HL-60 (cell line): ENCODE measurements around the gene SUPT5H.

Experiments used
- DNase-seq, 2 experiments: peaks; one replicate each; pipeline ENCODE4 v3.0.0-alpha.2; 2010 to 2020; ENCODE audit warnings: low read depth in 1 of 2, low spot score in 1 of 2
- H3K27ac ChIP-seq: fragments of 250-450 bp; sonication (Bioruptor Pico); replicated peaks from 2 replicates; pipeline ENCODE4 v1.5.1; 2020; ENCODE audit warnings: mild to moderate bottlenecking, moderate library complexity
- H3K27me3 ChIP-seq: fragments of 250-450 bp; sonication (Bioruptor Pico); 2 replicates; pipeline ENCODE4 v1.5.1; 2021; ENCODE audit warnings: mild to moderate bottlenecking, moderate library complexity; ENCODE audit not compliant: insufficient read depth, poor library complexity, severe bottlenecking
- H3K4me3 ChIP-seq: replicated peaks from 2 replicates; pipeline ENCODE4 v1.5.1; 2011; ENCODE audit warnings: mild to moderate bottlenecking, control low read depth, low read length; ENCODE audit not compliant: insufficient read depth
- GABPA ChIP-seq: IDR thresholded peaks from 2 replicates; pipeline ENCODE4 v1.6.1; 2012; ENCODE audit warnings: low read depth
- POLR2AphosphoS5 ChIP-seq: IDR thresholded peaks from 2 replicates; pipeline ENCODE4 v1.6.1; 2012; ENCODE audit warnings: low read depth
- REST ChIP-seq: IDR thresholded peaks from 2 replicates; pipeline ENCODE4 v1.6.1; 2012; ENCODE audit warnings: low read depth; ENCODE audit not compliant: insufficient replicate concordance
- SPI1 ChIP-seq: IDR thresholded peaks from 2 replicates; pipeline ENCODE4 v1.6.1; 2012; ENCODE audit warnings: low read depth, mild to moderate bottlenecking, borderline replicate concordance
- TF ChIP-seq, protein P1 (sequence below): IDR thresholded peaks from one replicate; pipeline ENCODE4 v1.5.1; 2011; ENCODE audit warnings: low read length, control low read depth, inconsistent platforms; ENCODE audit not compliant: insufficient read depth

The SUPT5H gene

GRCh38 chr19:39498798-39499642 lies 53.6 kb downstream of the SUPT5H start, which contains the start of gene DLL3:
TSS of gene DLL3 (plus strand) at chr19:39498947. CDS start at chr19:39498975, 28 bp downstream.
- DNase-seq, result no peak
- no peak within 1 kb of the TSS for H3K27ac ChIP-seq
- no peak for TF ChIP-seq REST
- no peak for TF ChIP-seq POLR2AphosphoS5
- no peak for TF ChIP-seq GABPA
- no peak for TF ChIP-seq SPI1
- TF ChIP-seq, protein P1, sequence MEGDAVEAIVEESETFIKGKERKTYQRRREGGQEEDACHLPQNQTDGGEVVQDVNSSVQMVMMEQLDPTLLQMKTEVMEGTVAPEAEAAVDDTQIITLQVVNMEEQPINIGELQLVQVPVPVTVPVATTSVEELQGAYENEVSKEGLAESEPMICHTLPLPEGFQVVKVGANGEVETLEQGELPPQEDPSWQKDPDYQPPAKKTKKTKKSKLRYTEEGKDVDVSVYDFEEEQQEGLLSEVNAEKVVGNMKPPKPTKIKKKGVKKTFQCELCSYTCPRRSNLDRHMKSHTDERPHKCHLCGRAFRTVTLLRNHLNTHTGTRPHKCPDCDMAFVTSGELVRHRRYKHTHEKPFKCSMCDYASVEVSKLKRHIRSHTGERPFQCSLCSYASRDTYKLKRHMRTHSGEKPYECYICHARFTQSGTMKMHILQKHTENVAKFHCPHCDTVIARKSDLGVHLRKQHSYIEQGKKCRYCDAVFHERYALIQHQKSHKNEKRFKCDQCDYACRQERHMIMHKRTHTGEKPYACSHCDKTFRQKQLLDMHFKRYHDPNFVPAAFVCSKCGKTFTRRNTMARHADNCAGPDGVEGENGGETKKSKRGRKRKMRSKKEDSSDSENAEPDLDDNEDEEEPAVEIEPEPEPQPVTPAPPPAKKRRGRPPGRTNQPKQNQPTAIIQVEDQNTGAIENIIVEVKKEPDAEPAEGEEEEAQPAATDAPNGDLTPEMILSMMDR, result no peak
- H3K4me3 ChIP-seq, result no peak within 1 kb of the TSS
- H3K27me3 ChIP-seq, result peaks cover 32% of the 10 kb centered on the region

DNA sequence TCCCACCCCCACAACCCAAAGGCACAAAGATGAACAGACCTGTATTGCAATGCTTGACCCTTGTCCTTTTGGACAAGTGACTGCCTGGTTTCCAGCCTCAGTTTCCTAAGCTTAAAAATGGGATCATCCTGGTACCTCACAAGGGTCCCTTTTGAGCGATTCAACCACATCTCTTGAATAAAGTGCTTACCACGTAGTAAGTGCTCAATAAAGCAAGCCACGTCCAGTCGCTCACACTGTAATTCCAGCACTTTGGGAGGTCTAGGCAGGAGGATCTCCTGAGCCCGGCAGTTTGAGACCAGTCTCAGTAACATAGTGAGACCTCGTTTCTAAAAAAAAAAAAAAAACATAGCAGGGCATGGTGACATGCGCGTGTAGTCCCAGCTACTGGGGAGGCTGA lies 54.5 kb downstream of the SUPT5H start:
- peaks cover 32% of the 10 kb centered on the region for H3K27me3 ChIP-seq
- H3K4me3 ChIP-seq, result no peak overlapping the region
- DNase-seq, result no peak
- TF ChIP-seq GABPA (no peak), SPI1 (no peak), REST (no peak), POLR2AphosphoS5 (no peak)
- TF ChIP-seq, protein P1, result no peak
- no peak overlapping the region for H3K27ac ChIP-seq

- TF ChIP-seq POLR2AphosphoS5, result no peak
- TF ChIP-seq REST, result no peak
- TF ChIP-seq SPI1, result no peak
- TF ChIP-seq GABPA, result no peak
- TF ChIP-seq, protein P1, result no peak
- H3K27me3 ChIP-seq, result peaks cover 32% of the 10 kb centered on the region
- H3K27ac ChIP-seq, result no peak overlapping the region
- DNase-seq, result no peak
- no peak overlapping the region for H3K4me3 ChIP-seq
These were observed 55.2 kb downstream of the SUPT5H start for GRCh38 chr19:39500543-39500942.
